T-helper 1 cell treated with Interleukin-12 subunit alpha and Interleukin-12 subunit beta and Interleukin-4 antibody, amounts not matched to agents 30 μg/mL and 1 μg/mL, for 36 hours (primary cell): ENCODE results near the gene DNM3.

Experiments
- H3K27ac Mint-ChIP-seq: one replicate; pipeline ENCODE4 v1.8.0; 2021; ENCODE audit warnings: mild to moderate bottlenecking, mixed read lengths
- H3K27me3 Mint-ChIP-seq: one replicate; pipeline ENCODE4 v1.8.0; 2021; ENCODE audit warnings: low read depth, mixed read lengths
- H3K36me3 Mint-ChIP-seq: one replicate; pipeline ENCODE4 v1.8.0; 2021; ENCODE audit warnings: low read depth, mixed read lengths
- H3K4me1 Mint-ChIP-seq: one replicate; pipeline ENCODE4 v1.8.0; 2021; ENCODE audit warnings: low read depth, mixed read lengths
- H3K4me3 Mint-ChIP-seq: one replicate; pipeline ENCODE4 v1.8.0; 2021; ENCODE audit warnings: mild to moderate bottlenecking, moderate library complexity, mixed read lengths
- H3K9me3 Mint-ChIP-seq: one replicate; pipeline ENCODE4 v1.8.0; 2021; ENCODE audit warnings: mixed read lengths

The DNM3 gene

DNA sequence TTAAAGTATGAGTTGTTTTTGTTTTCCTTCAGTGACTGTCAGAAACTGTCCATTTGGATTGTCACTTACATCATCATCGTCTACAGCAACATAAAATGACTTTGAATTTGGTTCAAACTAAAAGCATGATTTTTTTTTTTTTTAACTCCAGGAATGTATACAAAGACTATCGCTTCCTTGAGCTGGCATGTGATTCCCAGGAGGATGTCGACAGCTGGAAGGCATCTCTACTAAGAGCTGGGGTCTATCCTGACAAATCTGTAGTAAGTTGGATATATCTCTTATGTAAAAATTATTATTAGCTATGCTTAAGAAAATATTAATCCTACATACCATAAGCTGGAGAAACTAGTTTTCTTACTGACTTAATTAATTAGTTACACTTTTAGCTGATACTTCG lies 467.3 kb downstream of the DNM3 start:
- H3K4me3 Mint-ChIP-seq: no peak overlapping the region
- no peaks in the 10 kb centered on the region for H3K4me1 Mint-ChIP-seq
- H3K36me3 Mint-ChIP-seq: peaks cover 5% of the 10 kb centered on the region
- peaks cover 13% of the 10 kb centered on the region for H3K9me3 Mint-ChIP-seq
- H3K27ac Mint-ChIP-seq: no peak overlapping the region
- H3K27me3 Mint-ChIP-seq: no peaks in the 10 kb centered on the region

DNA sequence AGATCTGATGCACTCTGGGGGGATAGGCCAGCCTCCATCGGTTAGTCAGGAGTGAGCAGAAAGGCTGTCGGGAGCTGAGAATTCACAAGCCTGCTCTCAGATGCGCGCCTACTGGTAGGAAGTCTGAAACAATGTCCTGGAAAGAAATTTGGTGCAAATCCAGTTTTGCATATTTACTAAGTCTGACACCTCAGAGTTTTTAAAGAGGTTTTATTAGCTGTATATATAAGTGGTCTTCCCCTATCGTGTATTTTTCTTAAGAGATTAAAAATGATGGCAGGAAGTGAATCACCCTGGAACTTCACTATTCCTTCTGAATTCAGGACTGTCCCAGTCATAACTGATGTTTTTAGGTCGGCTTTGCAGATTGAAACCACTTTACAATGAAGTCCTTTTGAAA lies 479.4 kb downstream of the DNM3 start:
- H3K27ac Mint-ChIP-seq: no peak overlapping the region
- H3K4me3 Mint-ChIP-seq: no peak overlapping the region
- H3K27me3 Mint-ChIP-seq: no peaks in the 10 kb centered on the region
- no peaks in the 10 kb centered on the region for H3K4me1 Mint-ChIP-seq
- H3K9me3 Mint-ChIP-seq: no peaks in the 10 kb centered on the region
- H3K36me3 Mint-ChIP-seq: no peaks in the 10 kb centered on the region

DNA sequence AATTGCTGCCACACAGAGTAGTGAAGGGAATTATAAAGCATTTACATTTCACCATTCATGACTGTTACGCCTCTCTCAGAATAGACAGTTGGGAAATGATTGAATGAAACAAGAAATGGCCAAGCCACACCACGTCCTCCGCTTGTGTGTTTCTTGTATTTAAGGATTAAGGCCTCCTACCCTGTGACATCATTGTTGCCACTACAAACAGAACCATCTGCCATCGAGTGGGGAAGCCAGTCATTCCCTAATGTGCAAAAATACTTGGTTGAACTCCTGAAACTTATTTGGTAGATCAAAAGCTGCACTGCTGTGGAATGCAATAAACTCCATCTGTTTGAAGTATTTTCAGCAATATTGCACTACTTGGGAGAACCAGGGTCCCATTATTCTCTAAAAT lies 480.2 kb downstream of the DNM3 start:
- Mint-ChIP-seq H3K4me3 (no peak overlapping the region), H3K9me3 (no peaks in the 10 kb centered on the region), H3K27ac (no peak overlapping the region), H3K36me3 (no peaks in the 10 kb centered on the region), H3K27me3 (no peaks in the 10 kb centered on the region), H3K4me1 (no peaks in the 10 kb centered on the region)

DNA sequence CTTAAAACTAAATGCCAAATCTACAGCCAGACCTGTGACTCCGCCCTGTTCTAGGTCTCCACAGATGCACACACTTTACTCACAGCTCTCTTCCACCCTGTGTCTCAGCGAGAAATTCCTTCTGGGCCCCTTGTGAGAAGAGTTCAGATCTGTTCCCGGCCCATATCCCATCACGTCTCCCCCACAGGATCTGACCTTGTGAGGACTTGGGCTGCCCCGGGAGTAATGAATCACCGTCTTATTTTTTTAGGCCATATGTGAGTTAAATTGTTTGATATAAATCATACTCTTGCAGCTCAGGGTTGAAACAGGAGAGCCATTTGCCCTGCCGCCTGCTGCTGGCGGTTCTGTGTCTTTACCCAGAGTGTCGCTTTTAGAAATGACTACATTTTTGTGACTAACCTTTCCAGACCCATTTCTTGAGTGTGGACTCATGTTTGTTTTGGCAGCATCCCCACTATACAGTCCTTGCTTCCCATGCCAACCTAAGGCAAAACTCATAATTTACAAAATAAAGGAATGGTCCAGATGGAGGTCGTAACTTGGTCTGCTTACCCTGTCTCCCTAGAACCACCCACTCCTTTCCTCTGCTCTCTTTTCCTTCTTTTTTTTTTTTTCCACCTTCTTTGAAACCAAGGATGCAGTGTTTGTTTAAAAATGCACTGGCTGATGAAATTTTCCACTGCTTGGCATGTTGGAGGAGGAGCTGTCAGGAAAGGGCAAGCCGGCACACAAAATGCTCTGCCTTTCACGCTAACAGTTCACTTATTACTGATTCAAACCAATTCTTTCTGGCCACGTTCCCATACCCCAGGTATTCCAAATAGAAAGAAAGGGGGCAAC lies 481.1 kb downstream of the DNM3 start:
- Mint-ChIP-seq H3K27me3 (no peaks in the 10 kb centered on the region), H3K4me1 (no peaks in the 10 kb centered on the region), H3K9me3 (no peaks in the 10 kb centered on the region), H3K36me3 (no peaks in the 10 kb centered on the region), H3K4me3 (no peak overlapping the region), H3K27ac (no peak overlapping the region)

DNA sequence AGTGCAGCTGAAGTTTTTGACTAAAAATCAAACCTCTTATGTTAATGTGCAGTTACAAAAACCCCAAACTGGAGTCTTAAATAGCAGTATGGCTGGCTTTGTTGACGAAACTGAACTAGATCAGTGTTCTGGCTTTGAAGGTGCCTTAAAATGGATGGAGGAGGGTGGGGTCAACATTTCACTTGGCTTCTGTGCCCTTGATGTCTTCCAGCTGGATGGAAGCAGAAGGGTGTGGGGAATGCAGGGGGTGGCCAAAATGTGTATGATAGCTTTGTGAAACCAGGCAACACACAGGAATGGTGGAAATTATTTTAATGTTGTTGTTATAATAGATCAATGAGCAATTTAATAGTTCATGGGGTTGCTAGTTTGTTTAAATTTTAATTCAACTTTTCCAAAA lies 482.4 kb downstream of the DNM3 start:
- no peak overlapping the region for H3K4me3 Mint-ChIP-seq
- peaks cover 4% of the 10 kb centered on the region for H3K36me3 Mint-ChIP-seq
- no peak overlapping the region for H3K27ac Mint-ChIP-seq
- peaks cover 5% of the 10 kb centered on the region for H3K9me3 Mint-ChIP-seq
- no peaks in the 10 kb centered on the region for H3K4me1 Mint-ChIP-seq
- no peaks in the 10 kb centered on the region for H3K27me3 Mint-ChIP-seq

DNA sequence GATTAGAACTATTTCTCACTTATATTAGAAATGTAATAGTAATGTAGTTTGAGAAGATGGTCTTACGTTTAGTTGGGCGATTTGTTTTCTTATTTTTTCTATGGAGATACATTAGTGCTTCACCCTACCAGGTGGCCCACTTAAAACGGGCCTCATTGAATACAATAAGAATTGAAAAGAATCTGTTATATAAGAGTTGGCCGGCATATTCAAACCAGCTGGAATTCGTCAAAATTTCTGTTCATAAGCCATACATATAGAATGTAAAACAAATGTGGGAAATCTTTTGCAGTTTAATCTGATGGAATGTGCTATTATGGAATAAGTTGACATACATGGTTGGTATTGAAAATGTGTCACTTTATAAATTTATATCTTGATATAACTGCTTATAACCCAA lies 482.8 kb downstream of the DNM3 start:
- peaks cover 5% of the 10 kb centered on the region for H3K9me3 Mint-ChIP-seq
- no peaks in the 10 kb centered on the region for H3K27me3 Mint-ChIP-seq
- no peaks in the 10 kb centered on the region for H3K4me1 Mint-ChIP-seq
- H3K36me3 Mint-ChIP-seq: peaks cover 4% of the 10 kb centered on the region
- no peak overlapping the region for H3K27ac Mint-ChIP-seq
- no peak overlapping the region for H3K4me3 Mint-ChIP-seq

DNA sequence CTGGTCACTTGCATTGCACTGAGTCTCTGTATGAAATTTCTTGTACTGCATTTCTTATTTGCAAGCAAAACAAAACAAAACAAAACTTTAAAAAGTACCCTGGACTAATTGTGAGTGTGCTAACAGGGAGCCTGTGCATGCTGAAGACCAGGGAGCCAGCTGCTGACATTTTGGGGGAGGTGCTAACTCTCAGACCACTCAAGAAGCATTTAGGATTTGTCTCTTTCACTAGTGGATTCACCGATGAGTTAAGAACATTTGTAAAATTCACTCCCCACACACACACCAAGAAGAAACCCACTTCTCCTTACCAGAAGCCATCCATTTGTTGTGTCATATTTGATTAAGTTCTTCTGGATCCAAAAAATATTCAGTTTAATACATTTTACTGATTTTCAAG lies 483.5 kb downstream of the DNM3 start:
- H3K27me3 Mint-ChIP-seq: no peaks in the 10 kb centered on the region
- H3K4me3 Mint-ChIP-seq: no peak overlapping the region
- H3K4me1 Mint-ChIP-seq: no peaks in the 10 kb centered on the region
- H3K27ac Mint-ChIP-seq: no peak overlapping the region
- peaks cover 5% of the 10 kb centered on the region for H3K9me3 Mint-ChIP-seq
- H3K36me3 Mint-ChIP-seq: peaks cover 4% of the 10 kb centered on the region

DNA sequence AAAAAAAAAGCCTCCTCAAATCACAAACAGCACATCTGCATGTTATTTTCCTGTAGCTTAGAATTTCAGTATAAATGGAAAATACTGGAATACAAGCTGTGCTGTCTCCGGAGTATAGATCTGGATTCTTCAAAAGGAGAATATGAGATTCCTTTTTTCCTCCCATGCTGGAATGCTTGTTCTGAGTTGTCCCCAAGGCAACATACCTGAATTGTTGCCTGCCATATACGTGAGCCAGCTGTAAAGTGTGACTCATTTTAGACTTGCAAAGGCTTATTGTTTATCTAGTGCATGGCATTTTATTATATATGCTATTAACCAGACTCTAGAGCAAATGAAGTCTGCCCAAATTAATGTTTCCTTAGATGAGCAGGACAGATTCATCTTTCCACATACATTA lies 484.2 kb downstream of the DNM3 start:
- H3K9me3 Mint-ChIP-seq: peaks cover 5% of the 10 kb centered on the region
- H3K27ac Mint-ChIP-seq: no peak overlapping the region
- no peaks in the 10 kb centered on the region for H3K4me1 Mint-ChIP-seq

DNA sequence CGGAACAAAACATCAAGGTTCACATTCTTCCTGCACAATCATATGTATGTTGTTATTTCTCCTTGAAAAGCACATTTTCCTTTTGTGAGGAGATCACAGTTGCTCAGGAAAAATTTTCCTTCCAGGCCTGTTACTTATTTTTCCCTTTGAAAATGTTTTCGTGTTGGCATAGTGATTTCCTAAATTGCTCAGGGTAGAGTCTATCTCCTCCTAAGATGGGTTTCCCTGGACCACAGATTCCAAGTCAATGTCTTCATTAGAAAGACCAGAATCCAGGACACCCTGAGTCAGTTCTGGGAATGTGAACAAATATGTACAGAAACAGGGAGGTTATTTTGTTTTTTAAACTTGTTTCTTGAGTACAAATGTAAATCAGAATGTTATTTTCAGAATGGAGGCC lies 484.8 kb downstream of the DNM3 start:
- H3K27me3 Mint-ChIP-seq: no peaks in the 10 kb centered on the region
- peaks cover 7% of the 10 kb centered on the region for H3K36me3 Mint-ChIP-seq
- no peaks in the 10 kb centered on the region for H3K4me1 Mint-ChIP-seq
- H3K4me3 Mint-ChIP-seq: no peak overlapping the region
- H3K27ac Mint-ChIP-seq: no peak overlapping the region
- H3K9me3 Mint-ChIP-seq: peaks cover 5% of the 10 kb centered on the region

More for the DNA sequence above, 484.2 kb downstream of the DNM3 start:
- H3K36me3 Mint-ChIP-seq: peaks cover 4% of the 10 kb centered on the region
- no peak overlapping the region for H3K4me3 Mint-ChIP-seq
- no peaks in the 10 kb centered on the region for H3K27me3 Mint-ChIP-seq

DNA sequence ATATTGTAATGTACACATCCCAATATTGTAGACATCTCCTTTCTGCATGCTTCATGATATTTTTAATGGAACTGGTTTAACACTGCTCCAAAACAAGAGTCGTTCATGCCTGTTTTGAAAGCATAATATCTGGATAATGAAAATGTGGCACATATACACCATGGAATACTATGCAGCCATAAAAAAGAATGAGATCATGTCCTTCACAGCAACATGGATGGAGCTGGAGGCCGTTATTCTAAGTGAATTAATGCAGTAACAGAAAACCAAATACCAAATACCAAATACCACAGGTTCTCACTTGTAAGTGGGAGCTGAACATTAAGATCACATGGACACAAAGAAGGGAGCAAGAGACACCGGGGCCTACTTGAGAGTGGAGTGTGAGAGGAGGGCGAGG lies 487.0 kb downstream of the DNM3 start:
- Mint-ChIP-seq H3K27me3 (no peaks in the 10 kb centered on the region), H3K27ac (no peak overlapping the region), H3K4me1 (no peaks in the 10 kb centered on the region), H3K9me3 (peaks cover 14% of the 10 kb centered on the region), H3K36me3 (peaks cover 10% of the 10 kb centered on the region), H3K4me3 (no peak overlapping the region)

DNA sequence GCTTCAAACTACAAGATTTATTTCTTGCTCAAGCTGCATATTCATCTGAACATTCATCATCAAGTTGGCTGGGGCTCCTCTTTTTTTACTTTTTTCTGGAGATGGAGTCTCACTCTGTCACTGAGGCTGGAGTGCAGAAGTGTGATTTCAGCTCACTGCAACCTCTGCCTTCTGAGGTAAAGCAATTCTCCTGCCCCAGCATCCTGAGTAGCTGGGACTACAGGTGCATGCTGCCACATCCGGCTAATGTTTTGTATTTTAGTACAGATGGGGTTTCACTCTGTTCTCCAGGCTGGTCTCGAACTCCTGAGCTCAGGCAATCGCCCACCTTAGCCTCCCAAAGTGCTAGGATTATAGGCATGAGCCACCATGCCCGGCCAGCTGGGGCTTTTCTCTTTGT lies 490.9 kb downstream of the DNM3 start:
- Mint-ChIP-seq H3K27ac (no peak overlapping the region), H3K36me3 (peaks cover 12% of the 10 kb centered on the region), H3K9me3 (peaks cover 14% of the 10 kb centered on the region), H3K27me3 (no peaks in the 10 kb centered on the region), H3K4me3 (no peak overlapping the region), H3K4me1 (peaks cover 2% of the 10 kb centered on the region)

DNA sequence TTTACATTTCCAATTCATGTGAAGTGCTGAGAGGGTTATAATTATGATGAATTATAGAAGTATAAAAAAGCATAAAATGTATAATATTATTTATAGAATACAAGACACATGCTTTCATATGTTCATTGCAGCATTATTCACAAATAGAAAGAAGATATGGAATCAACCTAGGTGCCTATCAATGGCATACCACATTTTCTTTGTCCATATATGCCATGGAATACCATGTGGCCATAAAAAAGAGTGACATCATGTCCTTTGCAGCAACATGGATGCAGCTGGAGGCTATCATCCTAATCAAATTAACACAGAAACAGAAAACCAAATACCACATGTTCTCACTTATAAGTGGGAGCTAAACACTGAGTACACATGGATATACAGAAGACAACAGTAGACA lies 494.1 kb downstream of the DNM3 start:
- Mint-ChIP-seq H3K27ac (no peak overlapping the region), H3K4me3 (no peak overlapping the region), H3K27me3 (no peaks in the 10 kb centered on the region), H3K4me1 (peaks cover 26% of the 10 kb centered on the region), H3K36me3 (peaks cover 9% of the 10 kb centered on the region), H3K9me3 (peaks cover 14% of the 10 kb centered on the region)

DNA sequence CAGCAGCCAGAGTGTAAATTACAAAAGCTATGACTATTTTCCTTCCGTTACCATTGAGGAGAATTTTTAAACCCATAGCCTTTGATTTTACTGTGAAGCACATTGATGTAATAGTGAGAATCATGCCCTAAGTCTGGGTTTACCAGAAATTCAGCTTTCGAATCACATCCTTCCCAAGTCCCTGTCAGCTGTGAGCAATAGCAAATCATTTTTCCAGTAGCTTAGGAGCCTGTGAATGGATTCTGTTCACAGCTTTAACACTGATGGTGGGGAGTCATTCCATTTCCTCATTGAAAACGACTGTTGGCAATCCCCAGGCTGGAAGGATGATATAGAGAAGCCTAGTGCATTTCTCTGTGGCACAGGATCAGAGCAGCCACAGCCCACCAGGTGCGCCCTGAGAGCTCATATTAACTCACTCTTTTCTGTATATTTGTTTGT lies 497.0 kb downstream of the DNM3 start:
- peaks cover 48% of the 10 kb centered on the region for H3K4me1 Mint-ChIP-seq
- peaks cover 5% of the 10 kb centered on the region for H3K9me3 Mint-ChIP-seq
- H3K36me3 Mint-ChIP-seq: peaks cover 2% of the 10 kb centered on the region
- H3K4me3 Mint-ChIP-seq: peak overlapping the region; percentile 8
- H3K27me3 Mint-ChIP-seq: no peaks in the 10 kb centered on the region
- H3K27ac Mint-ChIP-seq: peak overlapping the region; percentile 58

DNA sequence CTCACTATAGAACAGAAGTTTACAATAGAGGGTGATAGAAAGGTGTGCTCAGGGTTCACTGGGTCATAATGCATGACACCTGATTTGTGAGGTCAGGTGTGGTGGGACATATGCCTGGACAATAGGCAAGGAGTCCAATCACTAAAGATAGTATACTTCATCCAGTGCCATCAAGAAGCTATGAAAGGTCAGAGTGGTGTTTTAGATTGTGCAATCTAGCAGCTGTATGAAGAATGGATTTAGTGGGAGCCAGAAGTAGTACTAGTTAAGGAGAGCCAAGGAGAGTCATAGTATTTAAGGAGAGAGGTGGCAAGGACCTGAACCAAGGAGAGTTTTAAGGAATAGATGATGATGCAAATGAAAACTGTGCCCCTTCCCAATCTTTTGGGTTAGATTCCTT lies 498.5 kb downstream of the DNM3 start:
- H3K4me1 Mint-ChIP-seq: peaks cover 56% of the 10 kb centered on the region
- H3K27ac Mint-ChIP-seq: no peak overlapping the region
- H3K9me3 Mint-ChIP-seq: peaks cover 5% of the 10 kb centered on the region
- no peak overlapping the region for H3K4me3 Mint-ChIP-seq
- peaks cover 2% of the 10 kb centered on the region for H3K36me3 Mint-ChIP-seq
- H3K27me3 Mint-ChIP-seq: no peaks in the 10 kb centered on the region

DNA sequence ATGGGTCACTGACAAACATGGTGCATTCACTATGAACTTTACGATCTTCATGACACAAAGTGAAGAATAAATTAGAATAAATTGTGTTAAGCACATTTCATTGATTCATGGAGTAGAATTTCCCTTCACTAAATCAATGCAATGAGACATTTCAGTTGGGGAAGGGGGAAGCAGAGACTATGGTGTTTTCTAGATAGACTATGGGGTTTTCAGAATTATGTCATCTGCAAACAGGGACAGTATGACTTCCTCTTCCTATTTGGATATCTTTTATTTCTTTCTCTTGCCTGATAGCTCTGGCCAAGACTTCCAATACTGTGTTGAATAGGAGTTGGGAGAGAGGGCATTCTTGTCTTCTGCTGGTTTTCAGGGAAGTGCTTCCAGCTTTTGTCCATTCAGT lies 499.2 kb downstream of the DNM3 start:
- Mint-ChIP-seq H3K9me3 (peaks cover 5% of the 10 kb centered on the region), H3K36me3 (no peaks in the 10 kb centered on the region), H3K27ac (no peak overlapping the region), H3K27me3 (no peaks in the 10 kb centered on the region), H3K4me1 (peaks cover 58% of the 10 kb centered on the region), H3K4me3 (no peak overlapping the region)
